ENCODE data around the gene AP3B1. TPM values are rescaled to one million over a fixed set of nuclear protein-coding genes. Genes with fewer than 3 reads are reported as not detected.

The AP3B1 gene
- total and polyA plus RNA-seq, 2 experiments from 2014 or later: 32.1 to 46.3 TPM

DNA sequence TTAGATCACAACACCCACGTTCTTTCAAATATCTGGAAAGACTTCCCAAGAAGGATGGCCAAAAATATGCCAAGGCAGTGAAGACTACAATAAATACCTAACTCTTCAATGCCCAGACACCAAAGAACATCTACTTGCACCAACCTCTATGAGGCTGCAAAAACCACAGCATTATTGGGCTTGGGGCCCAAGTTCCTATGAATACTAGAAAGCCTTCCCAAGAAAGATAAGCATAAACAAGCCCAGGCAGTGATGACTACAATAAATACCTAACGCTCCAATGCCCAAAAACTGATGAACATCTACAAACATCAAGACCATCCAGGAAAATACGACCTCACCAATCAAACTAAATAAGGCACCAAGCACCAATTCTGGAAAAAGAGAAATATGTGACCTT lies 41.3 kb downstream of the AP3B1 start:
- Histone ChIP-seq H3K4me2 (no peak overlapping the region), H3K9me2 (ENCODE audit: insufficient read depth) (no peaks in the 10 kb centered on the region; the same call in 1 of the 2 replicates), H3K4me1 (ENCODE audit: insufficient read depth) (no peaks in the 10 kb centered on the region), H3K36me3 (ENCODE audit: insufficient read depth) (no peaks in the 10 kb centered on the region), H3F3A (replicated peaks; ENCODE audit: low read depth) (no peaks in the 10 kb centered on the region), H3K79me2 (replicated peaks; ENCODE audit: insufficient read depth) (peaks cover 8% of the 10 kb centered on the region), H2AFZ (no peak overlapping the region), H3K27ac (ENCODE audit: low read depth) (no peak overlapping the region), H4K20me1 (replicated peaks; ENCODE audit: insufficient read depth) (no peaks in the 10 kb centered on the region; the same call in none of the 2 replicates), H3K4me3 (no peak overlapping the region), H3K27me3 (ENCODE audit: insufficient read depth) (no peaks in the 10 kb centered on the region)
- no peak for DNase-seq (ENCODE audit: low spot score)
- Mint-ChIP-seq H3K27me3 (ENCODE audit: insufficient read depth, low read depth, poor library complexity) (peaks cover 3% of the 10 kb centered on the region), H3K36me3 (ENCODE audit: low read depth) (peaks cover 10% of the 10 kb centered on the region), H3K4me3 (no peak overlapping the region), H3K27ac (no peak overlapping the region), H3K9me3 (no peaks in the 10 kb centered on the region), H3K4me1 (no peaks in the 10 kb centered on the region)
- no peak for ATAC-seq
- TF ChIP-seq STAT1 (IDR thresholded peaks at IDR 0.05; ENCODE audit: unreplicated experiment) (no peak), ZNF114 (CRISPR knock-in tag; IDR thresholded peaks at IDR 0.05) (no peak), ZNF331 (CRISPR knock-in tag; IDR thresholded peaks at IDR 0.05; ENCODE audit: low read depth) (no peak)
- TF ChIP-seq, protein P1, sequence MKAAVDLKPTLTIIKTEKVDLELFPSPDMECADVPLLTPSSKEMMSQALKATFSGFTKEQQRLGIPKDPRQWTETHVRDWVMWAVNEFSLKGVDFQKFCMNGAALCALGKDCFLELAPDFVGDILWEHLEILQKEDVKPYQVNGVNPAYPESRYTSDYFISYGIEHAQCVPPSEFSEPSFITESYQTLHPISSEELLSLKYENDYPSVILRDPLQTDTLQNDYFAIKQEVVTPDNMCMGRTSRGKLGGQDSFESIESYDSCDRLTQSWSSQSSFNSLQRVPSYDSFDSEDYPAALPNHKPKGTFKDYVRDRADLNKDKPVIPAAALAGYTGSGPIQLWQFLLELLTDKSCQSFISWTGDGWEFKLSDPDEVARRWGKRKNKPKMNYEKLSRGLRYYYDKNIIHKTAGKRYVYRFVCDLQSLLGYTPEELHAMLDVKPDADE (IDR thresholded peaks at IDR 0.05): no peak
- TF ChIP-seq, protein P2, sequence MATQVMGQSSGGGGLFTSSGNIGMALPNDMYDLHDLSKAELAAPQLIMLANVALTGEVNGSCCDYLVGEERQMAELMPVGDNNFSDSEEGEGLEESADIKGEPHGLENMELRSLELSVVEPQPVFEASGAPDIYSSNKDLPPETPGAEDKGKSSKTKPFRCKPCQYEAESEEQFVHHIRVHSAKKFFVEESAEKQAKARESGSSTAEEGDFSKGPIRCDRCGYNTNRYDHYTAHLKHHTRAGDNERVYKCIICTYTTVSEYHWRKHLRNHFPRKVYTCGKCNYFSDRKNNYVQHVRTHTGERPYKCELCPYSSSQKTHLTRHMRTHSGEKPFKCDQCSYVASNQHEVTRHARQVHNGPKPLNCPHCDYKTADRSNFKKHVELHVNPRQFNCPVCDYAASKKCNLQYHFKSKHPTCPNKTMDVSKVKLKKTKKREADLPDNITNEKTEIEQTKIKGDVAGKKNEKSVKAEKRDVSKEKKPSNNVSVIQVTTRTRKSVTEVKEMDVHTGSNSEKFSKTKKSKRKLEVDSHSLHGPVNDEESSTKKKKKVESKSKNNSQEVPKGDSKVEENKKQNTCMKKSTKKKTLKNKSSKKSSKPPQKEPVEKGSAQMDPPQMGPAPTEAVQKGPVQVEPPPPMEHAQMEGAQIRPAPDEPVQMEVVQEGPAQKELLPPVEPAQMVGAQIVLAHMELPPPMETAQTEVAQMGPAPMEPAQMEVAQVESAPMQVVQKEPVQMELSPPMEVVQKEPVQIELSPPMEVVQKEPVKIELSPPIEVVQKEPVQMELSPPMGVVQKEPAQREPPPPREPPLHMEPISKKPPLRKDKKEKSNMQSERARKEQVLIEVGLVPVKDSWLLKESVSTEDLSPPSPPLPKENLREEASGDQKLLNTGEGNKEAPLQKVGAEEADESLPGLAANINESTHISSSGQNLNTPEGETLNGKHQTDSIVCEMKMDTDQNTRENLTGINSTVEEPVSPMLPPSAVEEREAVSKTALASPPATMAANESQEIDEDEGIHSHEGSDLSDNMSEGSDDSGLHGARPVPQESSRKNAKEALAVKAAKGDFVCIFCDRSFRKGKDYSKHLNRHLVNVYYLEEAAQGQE (IDR thresholded peaks at IDR 0.05; ENCODE audit: unreplicated experiment): no peak

DNA sequence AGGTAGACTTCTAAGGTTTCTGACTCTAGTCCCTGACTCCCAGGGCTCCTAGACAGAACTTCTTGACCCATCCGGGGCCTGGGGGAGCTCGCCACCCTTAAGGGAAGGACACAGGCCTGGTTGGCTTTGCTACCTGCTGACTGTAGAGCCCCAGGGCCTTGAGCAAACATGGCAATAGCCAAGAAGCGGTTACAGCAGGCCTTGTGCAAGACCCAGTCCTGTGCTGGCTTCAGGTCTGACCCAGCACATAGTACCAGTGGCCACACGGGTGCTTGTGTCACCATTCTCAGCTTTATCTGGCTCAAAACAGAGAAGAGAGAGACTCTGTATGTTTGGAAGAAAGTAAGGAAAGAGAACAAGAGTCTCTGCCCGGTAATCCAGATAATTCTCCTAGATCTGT lies 41.8 kb downstream of the AP3B1 start:
- H3K27me3 ChIP-seq (ENCODE audit: insufficient read depth): no peaks in the 10 kb centered on the region
- H3F3A ChIP-seq (replicated peaks; ENCODE audit: low read depth): no peaks in the 10 kb centered on the region
- H3K36me3 Mint-ChIP-seq (ENCODE audit: low read depth): peaks cover 10% of the 10 kb centered on the region
- no peaks in the 10 kb centered on the region for H3K4me1 ChIP-seq (ENCODE audit: insufficient read depth)
- H4K20me1 ChIP-seq (replicated peaks; ENCODE audit: insufficient read depth): peaks cover 4% of the 10 kb centered on the region
- H3K9me2 ChIP-seq (ENCODE audit: insufficient read depth): no peaks in the 10 kb centered on the region; the same call in 1 of the 2 replicates
- no peak for ATAC-seq
- no peak overlapping the region for H2AFZ ChIP-seq
- H3K27me3 Mint-ChIP-seq (ENCODE audit: insufficient read depth, low read depth, poor library complexity): peaks cover 3% of the 10 kb centered on the region
- H3K27ac Mint-ChIP-seq: no peak overlapping the region
- no peak overlapping the region for H3K4me2 ChIP-seq
- no peaks in the 10 kb centered on the region for H3K9me3 Mint-ChIP-seq
- H3K36me3 ChIP-seq (ENCODE audit: insufficient read depth): no peaks in the 10 kb centered on the region
- H3K4me3 Mint-ChIP-seq: no peak overlapping the region
- DNase-seq (ENCODE audit: low spot score): no peak
- no peak overlapping the region for H3K4me3 ChIP-seq
- H3K27ac ChIP-seq (ENCODE audit: low read depth): no peak overlapping the region
- H3K4me1 Mint-ChIP-seq: no peaks in the 10 kb centered on the region
- peaks cover 8% of the 10 kb centered on the region for H3K79me2 ChIP-seq (replicated peaks; ENCODE audit: insufficient read depth)
- TF ChIP-seq POLR2AphosphoS5 (IDR thresholded peaks at IDR 0.05; ENCODE audit: low read depth) (no peak), EZH2phosphoT487 (IDR thresholded peaks at IDR 0.05; ENCODE audit: unreplicated experiment) (no peak)
- TF ChIP-seq, protein P3, sequence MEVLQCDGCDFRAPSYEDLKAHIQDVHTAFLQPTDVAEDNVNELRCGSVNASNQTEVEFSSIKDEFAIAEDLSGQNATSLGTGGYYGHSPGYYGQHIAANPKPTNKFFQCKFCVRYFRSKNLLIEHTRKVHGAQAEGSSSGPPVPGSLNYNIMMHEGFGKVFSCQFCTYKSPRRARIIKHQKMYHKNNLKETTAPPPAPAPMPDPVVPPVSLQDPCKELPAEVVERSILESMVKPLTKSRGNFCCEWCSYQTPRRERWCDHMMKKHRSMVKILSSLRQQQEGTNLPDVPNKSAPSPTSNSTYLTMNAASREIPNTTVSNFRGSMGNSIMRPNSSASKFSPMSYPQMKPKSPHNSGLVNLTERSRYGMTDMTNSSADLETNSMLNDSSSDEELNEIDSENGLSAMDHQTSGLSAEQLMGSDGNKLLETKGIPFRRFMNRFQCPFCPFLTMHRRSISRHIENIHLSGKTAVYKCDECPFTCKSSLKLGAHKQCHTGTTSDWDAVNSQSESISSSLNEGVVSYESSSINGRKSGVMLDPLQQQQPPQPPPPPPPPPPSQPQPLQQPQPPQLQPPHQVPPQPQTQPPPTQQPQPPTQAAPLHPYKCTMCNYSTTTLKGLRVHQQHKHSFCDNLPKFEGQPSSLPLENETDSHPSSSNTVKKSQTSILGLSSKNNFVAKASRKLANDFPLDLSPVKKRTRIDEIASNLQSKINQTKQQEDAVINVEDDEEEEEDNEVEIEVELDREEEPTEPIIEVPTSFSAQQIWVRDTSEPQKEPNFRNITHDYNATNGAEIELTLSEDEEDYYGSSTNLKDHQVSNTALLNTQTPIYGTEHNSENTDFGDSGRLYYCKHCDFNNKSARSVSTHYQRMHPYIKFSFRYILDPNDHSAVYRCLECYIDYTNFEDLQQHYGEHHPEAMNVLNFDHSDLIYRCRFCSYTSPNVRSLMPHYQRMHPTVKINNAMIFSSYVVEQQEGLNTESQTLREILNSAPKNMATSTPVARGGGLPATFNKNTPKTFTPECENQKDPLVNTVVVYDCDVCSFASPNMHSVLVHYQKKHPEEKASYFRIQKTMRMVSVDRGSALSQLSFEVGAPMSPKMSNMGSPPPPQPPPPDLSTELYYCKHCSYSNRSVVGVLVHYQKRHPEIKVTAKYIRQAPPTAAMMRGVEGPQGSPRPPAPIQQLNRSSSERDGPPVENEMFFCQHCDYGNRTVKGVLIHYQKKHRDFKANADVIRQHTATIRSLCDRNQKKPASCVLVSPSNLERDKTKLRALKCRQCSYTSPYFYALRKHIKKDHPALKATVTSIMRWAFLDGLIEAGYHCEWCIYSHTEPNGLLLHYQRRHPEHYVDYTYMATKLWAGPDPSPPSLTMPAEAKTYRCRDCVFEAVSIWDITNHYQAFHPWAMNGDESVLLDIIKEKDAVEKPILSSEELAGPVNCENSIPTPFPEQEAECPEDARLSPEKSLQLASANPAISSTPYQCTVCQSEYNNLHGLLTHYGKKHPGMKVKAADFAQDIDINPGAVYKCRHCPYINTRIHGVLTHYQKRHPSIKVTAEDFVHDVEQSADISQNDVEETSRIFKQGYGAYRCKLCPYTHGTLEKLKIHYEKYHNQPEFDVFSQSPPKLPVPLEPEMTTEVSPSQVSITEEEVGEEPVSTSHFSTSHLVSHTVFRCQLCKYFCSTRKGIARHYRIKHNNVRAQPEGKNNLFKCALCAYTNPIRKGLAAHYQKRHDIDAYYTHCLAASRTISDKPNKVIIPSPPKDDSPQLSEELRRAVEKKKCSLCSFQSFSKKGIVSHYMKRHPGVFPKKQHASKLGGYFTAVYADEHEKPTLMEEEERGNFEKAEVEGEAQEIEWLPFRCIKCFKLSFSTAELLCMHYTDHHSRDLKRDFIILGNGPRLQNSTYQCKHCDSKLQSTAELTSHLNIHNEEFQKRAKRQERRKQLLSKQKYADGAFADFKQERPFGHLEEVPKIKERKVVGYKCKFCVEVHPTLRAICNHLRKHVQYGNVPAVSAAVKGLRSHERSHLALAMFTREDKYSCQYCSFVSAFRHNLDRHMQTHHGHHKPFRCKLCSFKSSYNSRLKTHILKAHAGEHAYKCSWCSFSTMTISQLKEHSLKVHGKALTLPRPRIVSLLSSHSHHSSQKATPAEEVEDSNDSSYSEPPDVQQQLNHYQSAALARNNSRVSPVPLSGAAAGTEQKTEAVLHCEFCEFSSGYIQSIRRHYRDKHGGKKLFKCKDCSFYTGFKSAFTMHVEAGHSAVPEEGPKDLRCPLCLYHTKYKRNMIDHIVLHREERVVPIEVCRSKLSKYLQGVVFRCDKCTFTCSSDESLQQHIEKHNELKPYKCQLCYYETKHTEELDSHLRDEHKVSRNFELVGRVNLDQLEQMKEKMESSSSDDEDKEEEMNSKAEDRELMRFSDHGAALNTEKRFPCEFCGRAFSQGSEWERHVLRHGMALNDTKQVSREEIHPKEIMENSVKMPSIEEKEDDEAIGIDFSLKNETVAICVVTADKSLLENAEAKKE (CRISPR knock-in tag; IDR thresholded peaks at IDR 0.05): no peak

Measured in GM23338 (cell line).